ENCODE data around the gene SLC25A34.

Gene SLC25A34

DNA sequence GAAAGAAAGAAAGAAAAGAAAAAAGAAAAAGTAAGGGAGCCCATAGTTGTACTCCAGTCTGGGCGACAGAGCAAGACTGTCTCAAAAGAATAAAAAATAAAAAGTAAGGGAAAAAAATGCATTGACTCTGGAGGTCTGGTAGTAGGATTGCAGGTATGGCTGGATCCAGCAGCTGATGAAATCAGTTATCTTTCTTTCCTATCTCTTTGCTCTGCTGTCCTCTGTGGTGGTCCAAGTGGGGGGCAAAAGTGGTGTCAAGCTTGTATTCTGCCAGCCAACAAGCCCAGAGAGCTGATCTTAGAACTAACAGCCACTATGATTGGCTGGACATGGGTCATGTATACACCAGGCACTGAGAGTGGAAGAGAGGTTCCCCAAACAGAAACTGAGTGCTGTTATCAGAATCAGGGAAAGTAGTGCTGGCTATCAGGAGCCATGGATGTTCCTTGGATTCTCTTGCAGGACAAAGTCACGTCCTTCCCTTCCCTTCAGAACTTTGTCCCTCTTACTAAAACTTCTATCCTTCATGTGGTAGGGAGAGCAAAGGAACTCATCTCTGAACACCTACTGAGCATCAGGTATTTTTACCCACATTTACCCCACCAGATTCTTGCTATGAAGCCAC lies 19.1 kb downstream of the SLC25A34 start:
- no peak for DNase-seq

DNA sequence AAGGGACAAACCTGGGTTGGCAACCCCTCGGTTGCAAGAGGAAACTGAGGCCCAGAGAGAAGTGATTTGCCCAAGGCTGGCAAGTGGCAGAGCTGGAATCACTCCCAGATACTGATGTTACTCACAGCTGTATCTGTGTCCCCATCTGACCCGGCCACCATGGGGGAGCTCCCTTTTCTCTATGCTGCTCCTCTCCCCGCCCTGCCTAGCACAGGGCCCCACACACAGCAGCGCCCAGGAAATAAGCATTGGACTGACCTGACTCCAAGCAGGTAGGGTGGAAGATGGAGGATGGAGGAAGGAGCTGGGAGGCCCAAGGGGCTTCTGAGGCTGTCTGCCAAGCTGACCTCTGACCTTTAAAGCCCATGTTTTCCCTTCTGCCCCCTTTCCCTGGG lies 19.6 kb downstream of the SLC25A34 start:
- DNase-seq = no peak

GRCh38 chr1:15756143-15757015 lies 20.3 kb downstream of the SLC25A34 start:
- no peak for DNase-seq

GRCh38 chr1:15757016-15757543 lies 21.0 kb downstream of the SLC25A34 start:
- no peak for DNase-seq

DNA sequence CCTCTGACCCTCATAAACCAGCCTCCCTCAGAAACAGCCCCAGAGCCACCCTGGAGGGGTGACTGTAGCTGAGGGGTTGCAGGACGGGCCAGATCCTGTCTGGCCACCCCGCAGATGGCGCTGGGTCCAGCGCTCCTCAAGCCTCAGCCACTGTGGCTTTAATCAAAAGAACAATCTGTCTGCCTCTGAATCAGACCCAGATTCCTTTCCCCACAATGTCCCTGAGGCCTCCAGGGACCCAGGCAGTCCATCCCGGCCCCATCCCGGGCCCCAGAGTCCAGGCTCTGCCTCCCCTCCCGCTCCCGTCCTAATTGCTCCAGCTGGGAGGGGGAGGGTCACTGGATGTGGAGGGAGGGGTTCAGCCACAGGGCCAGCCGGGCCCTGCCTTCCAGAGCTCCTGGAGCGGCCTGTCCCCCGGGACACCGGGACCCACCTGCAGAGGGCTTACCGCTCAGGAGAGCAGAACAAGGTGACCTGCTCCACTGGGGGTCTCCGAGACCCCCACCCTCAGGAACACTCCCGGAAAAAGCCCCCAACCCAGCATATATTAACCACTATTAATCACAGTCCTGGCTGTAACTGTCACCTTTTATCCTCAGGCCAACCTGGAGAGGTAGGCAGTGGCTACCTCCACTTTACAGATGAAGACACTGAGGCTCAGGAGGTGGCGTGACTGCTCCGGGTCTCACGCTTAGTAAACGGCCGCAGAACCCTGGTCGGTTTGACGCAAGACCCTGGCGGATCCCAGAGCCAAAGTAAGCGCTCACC lies 21.7 kb downstream of the SLC25A34 start:
- DNase-seq = no peak

DNA sequence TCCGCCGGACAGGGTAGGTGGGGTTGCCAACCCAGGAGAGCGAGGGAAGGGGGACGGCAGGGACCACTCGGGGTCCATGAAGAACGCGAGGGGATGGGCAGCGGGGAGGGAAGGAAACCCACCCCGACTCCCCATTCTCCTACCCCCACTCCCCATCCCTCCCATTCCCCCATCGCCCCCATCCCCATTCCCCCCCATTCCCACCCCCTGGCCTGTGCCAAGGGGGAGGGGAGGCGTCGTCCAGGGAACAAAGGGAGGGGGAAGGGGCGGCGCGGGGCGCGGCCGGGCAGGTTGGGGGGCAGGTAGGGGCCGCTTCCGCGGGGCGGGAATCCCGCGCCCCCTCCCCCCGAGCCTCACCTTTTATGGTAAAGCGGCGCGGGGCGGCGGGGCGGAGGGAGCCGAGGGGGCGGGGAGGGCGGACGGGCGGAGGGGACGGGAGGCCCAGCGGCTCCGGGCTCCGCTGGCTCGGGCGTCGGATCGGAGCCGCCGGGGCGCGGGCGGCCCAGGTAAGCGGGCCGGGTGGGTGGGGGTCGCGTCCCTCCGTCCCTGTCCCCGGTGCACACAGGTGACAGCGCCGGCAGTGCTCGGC lies 22.4 kb downstream of the SLC25A34 start, which contains the start of gene FBLIM1:
TSS of gene FBLIM1 (plus strand) at position 453 of the 589 bp plus-strand sequence. CDS start 6,189 bp downstream, outside the sequence.
- no peak for DNase-seq

DNA sequence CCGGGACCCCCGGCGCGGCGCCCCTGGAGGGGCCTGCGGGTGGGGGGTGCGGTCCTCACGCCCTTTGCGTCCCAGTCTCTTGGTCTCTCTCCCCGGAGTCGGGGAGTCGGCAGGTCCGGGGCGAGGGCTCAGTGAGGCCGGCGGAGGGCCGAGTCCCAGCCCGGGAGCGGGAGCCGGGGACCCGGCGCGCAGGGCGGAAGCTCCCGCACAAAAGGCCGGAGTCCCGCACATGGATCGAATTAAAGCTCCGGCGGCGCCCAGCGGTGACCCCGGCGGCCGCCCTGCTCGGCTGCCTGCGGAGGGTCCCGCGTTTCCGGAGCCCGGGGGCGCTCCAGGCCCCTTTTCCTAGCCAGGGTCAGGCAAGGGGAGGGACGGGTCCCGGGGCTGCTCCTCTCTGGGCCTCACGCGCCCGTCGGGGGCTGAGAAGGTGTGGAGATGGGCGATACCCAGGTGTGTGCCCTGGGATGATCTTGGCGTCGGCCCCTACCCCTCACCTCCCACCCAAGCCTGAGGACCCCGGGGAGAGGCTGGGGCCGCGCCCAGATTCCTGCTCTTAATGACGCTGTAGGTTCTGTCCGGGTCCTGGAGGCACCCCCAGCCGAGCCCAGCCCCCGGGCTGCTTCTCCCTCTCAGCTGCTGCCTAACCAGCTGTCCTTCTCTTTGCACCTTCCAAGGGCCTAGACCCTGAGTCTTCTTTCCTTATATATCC lies 23.0 kb downstream of the SLC25A34 start:
- no peak for DNase-seq

DNA sequence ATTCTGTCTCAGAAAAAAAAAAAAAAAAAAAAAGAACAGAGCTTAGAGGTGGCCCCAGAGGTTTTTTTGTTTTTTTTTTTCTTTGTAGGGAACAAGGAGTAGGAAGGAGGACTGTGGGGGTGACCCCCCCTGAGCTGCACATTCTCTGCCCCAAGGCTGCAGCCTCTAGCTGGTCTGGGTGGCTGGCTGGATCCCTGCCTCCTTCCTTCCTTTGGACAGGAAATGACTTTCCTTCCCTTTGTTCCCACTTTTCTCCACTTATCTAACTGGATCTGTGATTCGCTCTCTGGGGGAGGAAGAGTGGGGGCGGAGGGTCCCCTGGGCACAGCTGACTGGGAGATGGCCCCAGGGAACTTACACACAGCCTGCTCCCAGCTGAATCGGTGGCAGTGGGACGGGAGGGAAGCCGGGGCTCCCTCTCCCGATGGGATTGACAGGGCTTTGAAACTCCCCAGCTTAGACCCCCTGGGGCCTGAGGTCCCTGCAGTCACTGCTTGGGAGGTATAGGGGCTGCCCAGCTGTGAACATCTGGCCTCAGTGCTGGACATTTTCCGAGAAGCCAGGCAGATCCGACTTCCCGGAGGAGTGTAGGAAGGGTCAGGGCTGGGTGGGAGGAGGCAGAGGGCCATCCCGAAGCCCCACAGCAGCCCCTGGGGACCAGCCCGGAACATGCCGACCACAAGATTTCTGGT lies 24.6 kb downstream of the SLC25A34 start:
- no peak for DNase-seq

GRCh38 chr1:15761366-15762128 lies 25.5 kb downstream of the SLC25A34 start:
- no peak for DNase-seq

DNA sequence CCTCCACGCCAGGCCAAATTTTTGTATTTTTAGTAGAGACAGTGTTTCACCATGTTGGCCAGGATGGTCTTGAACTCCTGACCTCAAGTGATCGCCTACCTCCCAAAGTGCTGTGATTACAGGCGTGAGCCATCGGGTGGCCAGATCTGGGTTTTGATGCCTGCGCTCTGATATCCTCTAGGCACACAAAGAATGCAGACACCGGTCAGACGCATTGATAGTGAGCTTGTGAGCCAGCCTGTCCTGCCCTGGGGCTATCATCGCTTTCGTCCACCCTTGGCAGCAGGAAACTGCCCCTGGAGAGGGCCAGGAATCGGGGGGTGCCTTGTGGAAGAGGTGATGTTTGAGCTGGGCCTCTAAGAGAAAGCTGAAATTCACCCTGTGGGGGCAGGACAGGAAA lies 26.5 kb downstream of the SLC25A34 start:
- no peak for DNase-seq

GRCh38 chr1:15764269-15764764 lies 28.3 kb downstream of the SLC25A34 start:
- DNase-seq = no peak

DNA sequence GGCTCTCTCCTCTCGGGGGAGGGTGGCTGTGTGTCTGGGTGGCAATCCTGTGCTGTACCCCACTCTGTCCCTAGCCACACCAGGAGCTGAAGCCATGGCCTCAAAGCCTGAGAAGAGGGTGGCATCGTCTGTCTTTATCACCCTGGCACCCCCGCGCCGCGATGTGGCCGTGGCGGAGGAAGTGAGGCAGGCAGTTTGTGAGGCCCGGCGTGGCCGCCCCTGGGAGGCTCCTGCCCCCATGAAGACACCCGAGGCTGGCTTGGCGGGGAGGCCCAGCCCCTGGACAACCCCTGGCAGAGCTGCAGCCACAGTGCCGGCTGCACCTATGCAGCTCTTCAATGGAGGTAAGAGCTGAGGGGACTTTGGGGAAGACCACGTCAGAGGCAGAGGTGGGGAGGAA lies 28.8 kb downstream of the SLC25A34 start:
- DNase-seq = no peak

DNA sequence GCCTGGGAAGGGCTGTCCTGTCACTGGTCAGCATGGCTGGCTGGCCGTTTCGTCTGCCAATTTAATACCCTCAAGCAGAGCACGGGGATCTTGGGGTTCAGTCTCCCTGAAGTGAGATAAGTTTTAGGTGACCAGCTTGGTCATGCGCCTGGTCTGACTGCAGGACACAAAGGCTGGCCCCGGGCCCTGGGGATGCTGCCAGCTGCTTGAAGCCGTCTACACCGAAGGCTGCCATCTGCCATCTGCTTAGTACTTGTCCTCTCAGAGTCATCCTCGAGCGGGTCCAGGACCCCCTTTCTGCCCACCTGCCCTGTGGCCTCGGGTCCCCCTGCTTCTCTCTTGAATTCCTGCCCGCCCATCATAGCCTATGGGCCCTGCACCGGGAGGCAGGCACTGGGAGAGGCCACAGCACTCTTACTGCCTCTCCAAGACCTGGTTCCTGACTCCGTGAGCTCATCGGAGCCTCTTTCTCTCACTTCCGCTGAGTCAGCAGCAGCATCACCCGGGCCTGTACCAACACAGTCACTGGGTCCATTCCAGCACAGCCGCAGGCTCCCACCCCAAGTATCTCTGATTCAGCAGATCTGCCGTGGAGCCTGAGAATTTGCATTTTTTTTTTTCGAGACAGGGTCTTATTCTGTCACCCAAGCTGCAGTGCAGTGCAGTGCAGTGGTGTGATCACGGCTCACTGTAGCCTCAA lies 29.6 kb downstream of the SLC25A34 start:
- no peak for DNase-seq

- no peak for DNase-seq
Measured at GRCh38 chr1:15767941-15768340, 31.9 kb downstream of the SLC25A34 start.

GRCh38 chr1:15768388-15768787 lies 32.3 kb downstream of the SLC25A34 start:
- DNase-seq = no peak

DNA sequence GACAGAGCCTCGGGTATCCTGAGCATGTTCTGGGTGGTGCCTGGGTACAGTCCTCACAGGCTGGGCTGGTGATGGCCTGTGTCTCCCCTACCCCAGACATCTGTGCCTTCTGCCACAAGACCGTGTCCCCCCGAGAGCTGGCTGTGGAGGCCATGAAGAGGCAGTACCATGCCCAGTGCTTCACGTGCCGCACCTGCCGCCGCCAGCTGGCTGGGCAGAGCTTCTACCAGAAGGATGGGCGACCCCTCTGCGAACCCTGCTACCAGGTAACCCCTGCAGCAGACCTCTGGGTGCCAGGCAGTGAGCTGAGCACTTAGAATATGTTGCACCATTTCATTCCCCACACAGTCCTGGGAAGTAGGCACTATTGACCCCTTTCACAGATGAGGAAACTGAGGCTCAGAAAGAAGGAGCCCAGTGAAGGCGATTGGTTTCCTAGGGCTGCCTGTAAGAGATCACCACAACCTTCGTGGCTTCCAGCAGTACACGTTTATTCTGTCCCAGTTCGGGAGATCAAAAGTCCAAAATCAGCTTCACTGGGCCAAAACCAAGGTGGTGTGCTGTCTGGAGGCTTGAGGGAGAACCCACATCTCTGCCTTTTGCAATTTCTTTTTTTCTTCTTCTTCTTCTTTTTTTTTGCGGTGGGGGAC lies 34.4 kb downstream of the SLC25A34 start:
- no peak for DNase-seq

GRCh38 chr1:15771836-15772515 lies 35.9 kb downstream of the SLC25A34 start:
- no peak for DNase-seq

DNA sequence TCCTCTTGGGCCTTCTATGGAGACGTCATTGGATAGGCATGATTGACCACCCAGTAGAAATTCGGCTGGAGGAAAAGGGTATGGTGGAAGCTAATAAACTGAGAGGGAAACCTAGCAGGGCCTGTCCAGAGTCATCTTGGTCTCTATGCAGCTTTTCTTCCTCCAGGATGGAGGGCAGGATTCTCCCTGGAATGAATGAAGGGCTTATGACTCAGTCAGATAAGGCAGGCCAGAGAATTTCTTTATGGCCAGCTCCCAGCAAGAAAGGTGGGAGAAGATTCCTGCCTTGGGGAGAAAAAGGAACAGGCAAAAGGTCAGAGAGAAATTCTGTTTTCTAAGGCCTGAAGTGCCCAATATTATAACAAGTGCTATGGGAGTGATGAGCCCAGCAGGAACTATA lies 39.6 kb downstream of the SLC25A34 start:
- no peak for DNase-seq
